Measurements from ENCODE around the gene CHCHD6.

The CHCHD6 gene

GRCh38 chr3:126923423-126923822 lies 219.4 kb downstream of the CHCHD6 start:
- no peaks in the 10 kb centered on the region for H3K36me3 ChIP-seq (ENCODE audit: insufficient read depth, low read length)
- no peak overlapping the region for H3K9ac ChIP-seq (ENCODE audit: low read depth, low read length)
- H3K4me1 ChIP-seq (ENCODE audit: insufficient read depth, low read length): 0 out of 2 replicates have a peak, but pooled peaks cover 5% of the 10 kb centered on the region

DNA sequence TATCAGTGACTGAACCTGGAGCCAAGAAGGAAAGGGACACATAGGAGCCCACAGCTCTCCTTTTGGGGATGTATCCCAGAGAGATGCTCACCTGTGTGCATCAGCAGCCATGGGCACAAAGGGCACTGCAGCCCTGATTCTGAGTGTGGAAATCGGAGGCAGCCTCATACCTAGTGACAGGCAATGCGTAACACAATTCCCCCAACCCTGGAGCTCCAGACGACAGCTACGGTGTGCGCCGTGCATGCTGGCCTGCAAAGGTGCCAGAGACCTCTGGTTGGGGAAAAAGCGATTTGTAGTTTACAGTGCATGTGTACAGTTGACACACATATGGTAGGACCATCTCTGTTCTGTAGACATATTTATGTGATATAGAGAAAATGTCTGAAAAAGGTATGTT lies 219.9 kb downstream of the CHCHD6 start:
- Histone ChIP-seq H3K36me3 (ENCODE audit: insufficient read depth, low read length) (no peaks in the 10 kb centered on the region), H3K4me1 (ENCODE audit: insufficient read depth, low read length) (0 out of 2 replicates have a peak, but pooled peaks cover 5% of the 10 kb centered on the region), H3K9me3 (ENCODE audit: control insufficient read depth, insufficient read depth, low read length) (no peaks in the 10 kb centered on the region), H3K9ac (ENCODE audit: low read depth, low read length) (no peak overlapping the region)

More at GRCh38 chr3:126923423-126923822, 219.4 kb downstream of the CHCHD6 start:
- H3K9me3 ChIP-seq (ENCODE audit: control insufficient read depth, insufficient read depth, low read length): no peaks in the 10 kb centered on the region

DNA sequence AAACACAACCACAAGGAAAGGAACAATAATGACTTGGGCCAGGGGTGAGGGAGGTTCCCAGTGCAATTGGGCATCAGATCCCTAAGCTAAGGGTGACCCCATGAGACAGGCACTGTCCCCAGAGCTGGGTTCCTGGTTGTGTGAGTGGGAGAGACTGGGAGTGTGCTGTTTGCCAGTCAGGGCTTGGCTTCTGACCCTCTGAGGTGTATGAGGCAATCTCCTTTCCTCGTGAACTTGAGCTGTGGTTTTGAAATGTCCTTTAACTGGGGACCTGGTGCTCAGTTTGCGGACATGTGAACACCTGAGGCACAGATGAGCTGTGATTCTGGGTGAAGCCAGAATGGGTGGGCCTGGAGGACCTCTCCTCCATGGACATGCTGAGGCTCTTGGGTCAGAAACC lies 220.4 kb downstream of the CHCHD6 start:
- Histone ChIP-seq H3K4me1 (ENCODE audit: insufficient read depth, low read length) (0 out of 2 replicates have a peak, but pooled peaks cover 5% of the 10 kb centered on the region), H3K9me3 (ENCODE audit: control insufficient read depth, insufficient read depth, low read length) (no peaks in the 10 kb centered on the region), H3K9ac (ENCODE audit: low read depth, low read length) (no peak overlapping the region), H3K36me3 (ENCODE audit: insufficient read depth, low read length) (no peaks in the 10 kb centered on the region)

DNA sequence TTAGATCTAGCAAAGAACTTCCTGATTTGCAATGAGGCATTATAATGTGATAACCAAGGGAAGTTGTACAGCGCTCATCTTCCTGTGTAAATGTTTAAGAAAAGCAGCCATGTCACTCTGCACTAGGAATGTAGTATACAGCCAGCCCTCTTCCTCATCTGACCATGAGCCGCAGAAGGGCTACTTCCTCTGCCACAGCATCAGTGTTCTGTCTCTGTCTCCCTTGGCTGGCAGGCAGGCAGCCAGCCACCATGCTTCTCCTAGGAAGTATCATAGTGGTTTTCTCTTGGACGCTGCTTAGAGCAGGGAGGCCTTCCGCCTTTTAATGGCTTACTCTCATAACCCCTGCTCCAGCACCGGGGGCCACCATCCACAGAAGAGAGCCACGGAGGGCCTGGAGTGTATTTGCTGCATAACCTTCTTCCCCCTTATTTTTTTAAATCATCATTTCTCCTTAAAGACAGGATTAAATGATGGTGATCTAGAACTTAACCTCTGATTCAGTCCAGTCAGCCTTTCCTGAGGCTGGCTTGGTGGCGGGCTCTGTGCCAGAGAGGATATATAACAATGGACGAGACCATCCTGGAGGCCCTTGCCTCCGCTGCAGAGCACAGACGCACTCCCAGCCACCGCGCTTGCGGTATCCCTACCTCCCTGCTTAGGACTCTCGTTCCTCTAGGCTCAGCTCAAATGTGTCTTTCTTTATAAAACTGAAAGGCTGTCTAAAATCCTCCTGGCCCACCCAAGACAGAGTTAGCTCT lies 221.6 kb downstream of the CHCHD6 start:
- Histone ChIP-seq H3K36me3 (ENCODE audit: insufficient read depth, low read length) (no peaks in the 10 kb centered on the region), H3K9ac (ENCODE audit: low read depth, low read length) (no peak overlapping the region), H3K4me1 (ENCODE audit: insufficient read depth, low read length) (0 out of 2 replicates have a peak, but pooled peaks cover 5% of the 10 kb centered on the region), H3K9me3 (ENCODE audit: control insufficient read depth, insufficient read depth, low read length) (no peaks in the 10 kb centered on the region)

DNA sequence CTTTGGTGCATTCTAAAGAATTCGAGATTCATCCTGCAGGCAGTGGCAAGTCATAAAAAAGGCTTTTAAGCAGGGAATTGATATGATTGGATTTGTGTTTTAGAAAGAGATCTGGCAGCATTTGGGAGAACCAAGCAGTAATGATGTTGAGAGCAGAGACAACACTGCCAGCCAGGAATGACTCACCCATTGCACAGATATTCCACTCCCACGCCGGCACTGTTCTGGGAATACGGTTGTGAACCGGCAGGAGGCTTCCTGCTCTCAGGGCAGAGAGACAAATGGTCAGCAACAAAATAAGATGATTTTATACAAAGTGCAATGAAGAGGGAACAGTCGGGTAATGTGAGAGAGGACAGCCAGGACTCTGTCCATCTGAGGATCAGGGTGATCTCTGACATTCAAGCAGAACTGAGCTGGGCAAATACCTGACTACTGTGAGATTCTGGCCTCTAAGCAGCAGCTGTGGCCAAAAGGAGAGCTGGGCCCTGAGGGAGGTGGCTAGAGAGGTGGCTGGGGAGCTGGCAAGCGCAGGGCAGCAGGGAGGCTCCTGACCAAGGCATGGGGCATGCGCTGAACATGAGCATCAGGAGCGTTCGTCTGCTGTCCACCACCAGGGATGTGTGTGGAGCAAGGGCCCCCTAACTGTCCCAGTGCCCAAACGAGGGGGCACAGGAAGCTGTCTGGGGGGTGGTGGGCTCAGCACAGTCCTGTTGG lies 222.8 kb downstream of the CHCHD6 start:
- Histone ChIP-seq H3K4me1 (ENCODE audit: insufficient read depth, low read length) (0 out of 2 replicates have a peak, but pooled peaks cover 5% of the 10 kb centered on the region), H3K9ac (ENCODE audit: low read depth, low read length) (no peak overlapping the region), H3K36me3 (ENCODE audit: insufficient read depth, low read length) (no peaks in the 10 kb centered on the region), H3K9me3 (ENCODE audit: control insufficient read depth, insufficient read depth, low read length) (no peaks in the 10 kb centered on the region)

DNA sequence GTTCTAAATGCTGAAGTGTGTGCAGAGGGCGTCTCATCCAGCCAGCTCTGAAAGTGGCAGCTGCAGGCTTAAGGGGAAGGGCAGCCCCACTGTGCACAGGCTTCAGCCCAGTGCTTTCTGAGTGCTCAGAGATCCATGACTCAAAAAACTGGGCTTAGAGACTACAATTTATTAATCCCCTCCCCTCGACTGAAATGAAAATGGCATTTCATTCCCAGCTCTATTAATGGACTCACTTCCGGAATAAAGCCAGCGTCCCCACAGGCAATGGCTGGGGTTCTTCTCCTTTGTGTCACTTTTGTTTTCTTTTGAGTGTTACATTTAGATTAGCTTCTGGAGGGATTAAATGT lies 223.3 kb downstream of the CHCHD6 start:
- Histone ChIP-seq H3K9me3 (ENCODE audit: control insufficient read depth, insufficient read depth, low read length) (no peaks in the 10 kb centered on the region), H3K9ac (ENCODE audit: low read depth, low read length) (no peak overlapping the region), H3K4me1 (ENCODE audit: insufficient read depth, low read length) (0 out of 2 replicates have a peak, but pooled peaks cover 5% of the 10 kb centered on the region), H3K36me3 (ENCODE audit: insufficient read depth, low read length) (no peaks in the 10 kb centered on the region)

- Histone ChIP-seq H3K9ac (ENCODE audit: low read depth, low read length) (no peak overlapping the region), H3K4me1 (ENCODE audit: insufficient read depth, low read length) (0 out of 2 replicates have a peak, but pooled peaks cover 5% of the 10 kb centered on the region), H3K36me3 (ENCODE audit: insufficient read depth, low read length) (no peaks in the 10 kb centered on the region), H3K9me3 (ENCODE audit: control insufficient read depth, insufficient read depth, low read length) (no peaks in the 10 kb centered on the region)
These were observed 223.8 kb downstream of the CHCHD6 start for GRCh38 chr3:126927846-126928245.

DNA sequence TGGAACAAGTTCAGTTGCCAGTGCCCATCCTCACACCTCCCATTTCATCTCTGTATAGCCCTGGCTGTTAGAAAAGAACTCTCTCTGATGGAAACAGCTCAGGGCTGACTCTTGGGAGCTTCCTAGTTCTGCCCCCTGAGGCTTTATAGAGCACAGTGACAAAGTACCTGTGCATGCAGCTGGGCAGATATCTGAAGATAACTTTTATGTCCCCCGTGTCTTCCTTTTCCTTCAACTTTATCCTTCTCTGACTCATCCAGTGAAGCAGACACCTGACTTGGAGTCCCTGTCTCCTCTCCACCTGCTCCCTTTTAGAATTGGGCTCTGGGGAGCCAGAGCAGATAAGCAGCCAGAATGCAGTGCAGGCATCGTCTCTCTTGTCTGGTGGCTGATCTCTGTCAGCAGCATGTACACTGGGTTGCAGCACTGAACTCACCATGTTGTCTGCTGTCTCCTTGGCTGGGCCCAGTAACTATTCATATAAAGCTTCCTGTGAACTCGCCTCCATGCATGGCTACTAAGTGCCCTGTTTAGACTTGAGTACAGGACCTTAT lies 225.0 kb downstream of the CHCHD6 start:
- Histone ChIP-seq H3K9me3 (ENCODE audit: control insufficient read depth, insufficient read depth, low read length) (no peaks in the 10 kb centered on the region), H3K4me1 (ENCODE audit: insufficient read depth, low read length) (0 out of 2 replicates have a peak, but pooled peaks cover 5% of the 10 kb centered on the region), H3K36me3 (ENCODE audit: insufficient read depth, low read length) (no peaks in the 10 kb centered on the region), H3K9ac (ENCODE audit: low read depth, low read length) (no peak overlapping the region)

GRCh38 chr3:126930936-126931600 lies 227.0 kb downstream of the CHCHD6 start:
- H3K36me3 ChIP-seq (ENCODE audit: insufficient read depth, low read length): no peaks in the 10 kb centered on the region
- no peak overlapping the region for H3K9ac ChIP-seq (ENCODE audit: low read depth, low read length)

DNA sequence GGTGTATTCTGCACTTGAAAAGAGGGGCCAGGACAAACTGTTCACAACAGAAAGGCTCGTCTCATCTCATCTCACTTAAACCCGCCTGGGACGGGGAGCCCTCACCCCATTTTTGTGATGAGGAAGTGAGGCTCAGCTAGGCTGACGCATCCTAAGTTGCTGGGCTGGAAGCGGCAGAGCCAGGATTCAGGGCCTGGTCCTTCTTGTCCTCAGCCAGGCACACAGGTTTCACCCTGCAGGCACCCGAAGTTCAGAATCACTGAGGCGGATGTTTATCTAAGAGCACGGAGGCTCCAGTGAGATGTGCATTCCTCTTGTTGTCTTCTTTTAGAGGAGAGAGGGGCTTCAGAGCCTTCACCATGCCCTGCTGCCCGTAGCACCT lies 227.8 kb downstream of the CHCHD6 start:
- Histone ChIP-seq H3K9me3 (ENCODE audit: control insufficient read depth, insufficient read depth, low read length) (no peaks in the 10 kb centered on the region), H3K9ac (ENCODE audit: low read depth, low read length) (no peak overlapping the region), H3K36me3 (ENCODE audit: insufficient read depth, low read length) (no peaks in the 10 kb centered on the region), H3K4me1 (ENCODE audit: insufficient read depth, low read length) (0 out of 2 replicates have a peak, but pooled peaks cover 4% of the 10 kb centered on the region)

More at GRCh38 chr3:126930936-126931600, 227.0 kb downstream of the CHCHD6 start:
- Histone ChIP-seq H3K9me3 (ENCODE audit: control insufficient read depth, insufficient read depth, low read length) (no peaks in the 10 kb centered on the region), H3K4me1 (ENCODE audit: insufficient read depth, low read length) (0 out of 2 replicates have a peak, but pooled peaks cover 5% of the 10 kb centered on the region)

- no peak overlapping the region for H3K9ac ChIP-seq (ENCODE audit: low read depth, low read length)
These were observed 228.3 kb downstream of the CHCHD6 start for GRCh38 chr3:126932188-126932931.

DNA sequence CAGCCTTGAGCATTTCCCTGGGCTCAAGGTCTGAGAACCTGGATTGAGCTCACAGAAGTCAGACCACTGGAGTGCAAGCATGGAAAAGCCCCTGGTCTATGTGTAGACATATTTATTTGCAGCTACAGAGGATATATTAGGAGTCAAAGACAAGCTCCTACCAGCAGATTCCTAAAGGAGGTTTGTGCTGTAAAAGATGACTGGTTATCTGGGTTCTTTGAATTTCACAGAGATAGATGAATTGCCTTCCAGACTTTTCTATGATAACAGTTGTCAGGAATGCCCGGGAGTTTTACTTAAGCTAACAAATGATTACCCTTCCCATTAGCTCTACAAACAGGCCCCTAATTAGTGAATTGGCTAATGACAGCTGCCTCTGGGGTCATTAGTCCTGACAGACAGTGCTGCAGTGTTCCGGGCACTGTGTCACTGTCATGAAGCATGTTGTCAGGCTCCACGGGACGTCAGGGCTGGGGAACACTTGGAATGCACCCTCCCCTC lies 230.0 kb downstream of the CHCHD6 start:
- Histone ChIP-seq H3K9ac (ENCODE audit: low read depth, low read length) (no peak overlapping the region), H3K36me3 (ENCODE audit: insufficient read depth, low read length) (no peaks in the 10 kb centered on the region), H3K4me1 (ENCODE audit: insufficient read depth, low read length) (peaks cover under 1% of the 10 kb centered on the region; the same call in 1 of the 2 replicates), H3K9me3 (ENCODE audit: control insufficient read depth, insufficient read depth, low read length) (no peaks in the 10 kb centered on the region)

More at GRCh38 chr3:126932188-126932931, 228.3 kb downstream of the CHCHD6 start:
- Histone ChIP-seq H3K36me3 (ENCODE audit: insufficient read depth, low read length) (no peaks in the 10 kb centered on the region), H3K9me3 (ENCODE audit: control insufficient read depth, insufficient read depth, low read length) (no peaks in the 10 kb centered on the region), H3K4me1 (ENCODE audit: insufficient read depth, low read length) (no peaks in the 10 kb centered on the region)

- Histone ChIP-seq H3K36me3 (ENCODE audit: insufficient read depth, low read length) (no peaks in the 10 kb centered on the region), H3K4me1 (ENCODE audit: insufficient read depth, low read length) (peaks cover 3% of the 10 kb centered on the region; the same call in 1 of the 2 replicates), H3K9ac (ENCODE audit: low read depth, low read length) (no peak overlapping the region), H3K9me3 (ENCODE audit: control insufficient read depth, insufficient read depth, low read length) (no peaks in the 10 kb centered on the region)
These were observed 231.0 kb downstream of the CHCHD6 start for GRCh38 chr3:126934991-126935390.
